K562 (cell line): ENCODE results near the gene CAVIN1. TPM values are rescaled to one million over a fixed set of nuclear protein-coding genes. Genes with fewer than 3 reads are reported as not detected.

Source experiments
- ATF7 ChIP-seq: fragments of 450-650 bp; IDR thresholded peaks from 2 replicates; pipeline ENCODE4 v1.7.1; 2014; ENCODE audit warnings: mild to moderate bottlenecking, moderate library complexity
- CCAR2 ChIP-seq: fragments of 200-400 bp; formaldehyde crosslinking; IDR thresholded peaks from 2 replicates; pipeline ENCODE4 v1.6.1; 2017; ENCODE audit warnings: mild to moderate bottlenecking, low read depth, low read length
- CHCHD3 ChIP-seq: fragments of 250-450 bp; sonication (Bioruptor Pico); IDR thresholded peaks from 2 replicates; pipeline ENCODE4 v2.1.2; 2022; ENCODE audit warnings: mild to moderate bottlenecking
- CREB5 ChIP-seq: fragments of 250-450 bp; sonication (Bioruptor Pico); IDR thresholded peaks from 2 replicates; pipeline ENCODE4 v1.5.0; 2020; ENCODE audit warnings: mild to moderate bottlenecking
- DEAF1 ChIP-seq: fragments of 450-650 bp; formaldehyde crosslinking; IDR thresholded peaks from 2 replicates; pipeline ENCODE4 v1.4.0; 2020; ENCODE audit warnings: mild to moderate bottlenecking, moderate library complexity
- DIDO1 ChIP-seq: fragments of 450-650 bp; IDR thresholded peaks from 2 replicates; pipeline ENCODE4 v1.6.1; 2016; ENCODE audit warnings: low read depth, missing biosample characterization, missing genetic modification characterization
- DNMT1 ChIP-seq: fragments of 450-650 bp; IDR thresholded peaks from 2 replicates; pipeline ENCODE4 v1.6.1; 2016; ENCODE audit warnings: antibody characterized with exemption, mild to moderate bottlenecking
- ERF ChIP-seq: fragments of 450-650 bp; formaldehyde crosslinking; IDR thresholded peaks from 2 replicates; pipeline ENCODE4 v1.4.0; 2020; ENCODE audit warnings: mild to moderate bottlenecking, mixed read lengths
- HLTF ChIP-seq: fragments of 450-650 bp; IDR thresholded peaks from 2 replicates; pipeline ENCODE4 v1.6.1; 2016
- IRF2 ChIP-seq: sonication (generic); formaldehyde crosslinking; IDR thresholded peaks from 2 replicates; pipeline ENCODE4 v1.8.1; 2022; ENCODE audit warnings: mild to moderate bottlenecking, missing genetic modification reagents
- KLF1 ChIP-seq: fragments of 450-650 bp; IDR thresholded peaks from 2 replicates; pipeline ENCODE4 v1.6.1; 2016; ENCODE audit warnings: missing genetic modification characterization, missing compliant biosample characterization
- LARP7 ChIP-seq: fragments of 450-650 bp; IDR thresholded peaks from 2 replicates; pipeline ENCODE4 v1.6.1; 2016
- MIER1 ChIP-seq: fragments of 450-650 bp; IDR thresholded peaks from 2 replicates; pipeline ENCODE4 v1.6.1; 2016; ENCODE audit warnings: antibody characterized with exemption, mild to moderate bottlenecking, low read depth
- NCOA1 ChIP-seq: fragments of 450-650 bp; IDR thresholded peaks from 2 replicates; pipeline ENCODE4 v1.6.1; 2016; ENCODE audit warnings: low read depth
- OTX1 ChIP-seq: fragments of 450-650 bp; formaldehyde crosslinking; IDR thresholded peaks from 2 replicates; pipeline ENCODE4 v1.4.0; 2022; ENCODE audit warnings: mild to moderate bottlenecking
- PATZ1 ChIP-seq: fragments of 250-450 bp; sonication (Bioruptor Pico); IDR thresholded peaks from 2 replicates; pipeline ENCODE4 v1.5.0; 2020; ENCODE audit warnings: mild to moderate bottlenecking, borderline replicate concordance
- POLR2G ChIP-seq: fragments of 200-400 bp; formaldehyde crosslinking; IDR thresholded peaks from 2 replicates; pipeline ENCODE4 v1.6.1; 2017; ENCODE audit warnings: low read depth, mild to moderate bottlenecking, antibody characterized with exemption, low read length, moderate library complexity
- RBM15 ChIP-seq: fragments of 200-400 bp; formaldehyde crosslinking; IDR thresholded peaks from 2 replicates; pipeline ENCODE4 v1.6.1; 2018; ENCODE audit warnings: mild to moderate bottlenecking, low read length, moderate library complexity; ENCODE audit not compliant: insufficient read depth
- RUNX1 ChIP-seq: sonication (generic); IDR thresholded peaks from 2 replicates; pipeline ENCODE4 v1.6.1; 2016; ENCODE audit warnings: antibody characterized with exemption, low read depth
- SAFB ChIP-seq: fragments of 200-400 bp; formaldehyde crosslinking; IDR thresholded peaks from 2 replicates; pipeline ENCODE4 v1.6.1; 2017; ENCODE audit warnings: low read depth, low read length, borderline replicate concordance
- SP1 ChIP-seq: sonication (generic); formaldehyde crosslinking; IDR thresholded peaks from 2 replicates; pipeline ENCODE4 v1.8.1; 2022; ENCODE audit warnings: mild to moderate bottlenecking, missing genetic modification reagents
- STAG1 ChIP-seq: sonication (generic); formaldehyde crosslinking; IDR thresholded peaks from 2 replicates; pipeline ENCODE4 v1.5.0; 2020; ENCODE audit warnings: missing genetic modification reagents, borderline replicate concordance
- TEAD2 ChIP-seq: fragments of 450-650 bp; IDR thresholded peaks from 2 replicates; pipeline ENCODE4 v1.6.1; 2016; ENCODE audit warnings: missing genetic modification characterization, control low read depth, missing compliant biosample characterization
- ZNF253 ChIP-seq: fragments of 250-450 bp; sonication (Bioruptor Pico); conservative IDR thresholded peaks from 2 replicates; pipeline ENCODE4 v1.6.1; 2021; ENCODE audit warnings: mild to moderate bottlenecking
- ZNF639 ChIP-seq, 2 experiments: fragments of 200-800 bp in 1 of 2; sonication (Bioruptor generic) in 1 of 2; sonication (generic) in 1 of 2; formaldehyde crosslinking in 1 of 2; IDR thresholded peaks in 1 of 2; conservative IDR thresholded peaks in 1 of 2; 2 replicates each; pipeline versions ENCODE4 v1.5.0 to v1.6.1; 2016 to 2020; ENCODE audit warnings: missing compliant biosample characterization in 1 of 2, missing genetic modification characterization in 1 of 2, missing genetic modification reagents in 1 of 2
- polyA plus RNA-seq, 8 experiments: library from polyadenylated mRNA; depleted of rRNA in 4 of 8; stranded (reverse) in 5 of 8; unstranded in 3 of 8; fragments of >200 nt; fragmentation: Nextera tagmentation in 2 of 8; fragmentation: Illumina TruSeq in 1 of 8; extraction: Ambion mirVana in 2 of 8; extraction: Trizol in 1 of 8; gene quantifications; 2 replicates each; pipeline versions ENCODE4 v1.2.1 to v1.2.3, GENCODE V29; 2011 to 2014; ENCODE audit warnings: inconsistent platforms in 1 of 8, missing spikeins in 1 of 8
- total RNA-seq, 7 experiments: library from RNA; depleted of rRNA in 6 of 7; stranded (reverse); fragments of >200 nt in 6 of 7; fragmentation: Illumina TruSeq in 2 of 7; extraction: Trizol in 2 of 7; gene quantifications; 2 replicates each; pipeline versions ENCODE4 v1.2.1 to v1.2.3, GENCODE V29; 2011 to 2021; ENCODE audit warnings: low replicate concordance in 1 of 7

Gene CAVIN1
- total and polyA plus RNA-seq, 9 of the 15 experiments (the other 6 are each of a cell fraction or from before 2014, with no cell fraction given): 6.8 to 162 (median 74.5) TPM

- no peak for TF ChIP-seq CREB5
- no peak for TF ChIP-seq NCOA1
- TF ChIP-seq SAFB: no peak
- TF ChIP-seq CCAR2: no peak
- TF ChIP-seq TEAD2 (tag): no peak
- no peak for TF ChIP-seq KLF1 (tag)
- 0 out of 2 replicates have a peak, but pooled peaks have one; percentile 32 for TF ChIP-seq HLTF
- TF ChIP-seq RUNX1: no peak
- TF ChIP-seq DEAF1 (CRISPR knock-in tag): peak; percentile 45; the same call in 1 of the 2 replicates
- TF ChIP-seq CHCHD3 (CRISPR knock-in tag): no peak
- no peak for TF ChIP-seq ZNF639 (CRISPR knock-in tag; conservative IDR thresholded peaks at IDR 0.05 in 1 of 2, IDR thresholded peaks at IDR 0.05 in 1 of 2)
- TF ChIP-seq OTX1 (CRISPR knock-in tag): no peak
- TF ChIP-seq ATF7: peak; percentile 53
- TF ChIP-seq ERF (CRISPR knock-in tag): no peak
- TF ChIP-seq LARP7: 0 out of 2 replicates have a peak, but pooled peaks have one; percentile 55
- no peak for TF ChIP-seq PATZ1 (CRISPR knock-in tag)
- TF ChIP-seq RBM15: no peak
- TF ChIP-seq POLR2G: no peak
- no peak for TF ChIP-seq IRF2 (CRISPR knock-in tag)
- no peak for TF ChIP-seq ZNF253 (CRISPR knock-in tag)
- TF ChIP-seq MIER1: 0 out of 2 replicates have a peak, but pooled peaks have one; percentile 22
- no peak for TF ChIP-seq SP1
- peak; percentile 33; the same call in 1 of the 2 replicates for TF ChIP-seq STAG1 (CRISPR knock-in tag)
- TF ChIP-seq DNMT1: no peak
- no peak for TF ChIP-seq DIDO1 (tag)
These were observed 17.0 kb downstream of the CAVIN1 start (continued) for GRCh38 chr17:42405963-42406495.
